HUDEP-2 (cell line): ENCODE measurements around the gene HES7.

Experiments used
- DNase-seq, 76 experiments: peaks; one replicate each; lab custom pipeline; 2025; ENCODE audit not compliant: unreplicated experiment in 76 of 76; lab: John Stamatoyannopoulos, UW

The HES7 gene

GRCh38 chr17:8143581-8144400, 19.9 kb upstream of the HES7 start:
- no peak for DNase-seq

GRCh38 chr17:8142887-8143580, 19.1 kb upstream of the HES7 start:
- DNase-seq: no peak

GRCh38 chr17:8142158-8142886, 18.4 kb upstream of the HES7 start:
- no peak for DNase-seq

- no peak for DNase-seq
Observed at GRCh38 chr17:8141741-8142140, 17.8 kb upstream of the HES7 start.

- no peak for DNase-seq
Observed at GRCh38 chr17:8141045-8141444, 17.1 kb upstream of the HES7 start.

- DNase-seq: no peak
Observed at GRCh38 chr17:8140065-8141029, 16.4 kb upstream of the HES7 start.

GRCh38 chr17:8138672-8139371, 14.9 kb upstream of the HES7 start:
- peak in 73 of 76 experiments; percentile 54 to 100 (median 96) for DNase-seq

GRCh38 chr17:8138374-8138671, 14.4 kb upstream of the HES7 start:
- no peak for DNase-seq

GRCh38 chr17:8137645-8138373, 13.9 kb upstream of the HES7 start:
- DNase-seq: no peak

- no peak for DNase-seq
Observed at GRCh38 chr17:8133941-8134340, 10.0 kb upstream of the HES7 start.

- no peak for DNase-seq
Observed at GRCh38 chr17:8133399-8133798, 9.5 kb upstream of the HES7 start.

- no peak for DNase-seq
Observed at GRCh38 chr17:8131844-8132441, 8.0 kb upstream of the HES7 start.

- no peak for DNase-seq
Observed at GRCh38 chr17:8128125-8128784, 4.3 kb upstream of the HES7 start.

GRCh38 chr17:8126491-8127066, 2.7 kb upstream of the HES7 start:
- peak in 29 of 76 experiments; percentile 8 to 69 (median 37) for DNase-seq

GRCh38 chr17:8125947-8126490, 2.1 kb upstream of the HES7 start:
- DNase-seq: peak in 13 of 76 experiments; percentile 34 to 59 (median 44)

- peak in 66 of 76 experiments; percentile 20 to 95 (median 72) for DNase-seq
Observed at GRCh38 chr17:8125154-8125946, 1.4 kb upstream of the HES7 start.
